GM18502 (cell line): ENCODE measurements around the gene LMNB1.

ENCODE experiments used
- ATAC-seq: cut with Tn5 transposase; IDR thresholded peaks from one replicate; pipeline ENCODE4 v1.9.1; 2021; ENCODE audit warnings: mild to moderate bottlenecking; ENCODE audit not compliant: unreplicated experiment, poor library complexity

LMNB1 gene

DNA sequence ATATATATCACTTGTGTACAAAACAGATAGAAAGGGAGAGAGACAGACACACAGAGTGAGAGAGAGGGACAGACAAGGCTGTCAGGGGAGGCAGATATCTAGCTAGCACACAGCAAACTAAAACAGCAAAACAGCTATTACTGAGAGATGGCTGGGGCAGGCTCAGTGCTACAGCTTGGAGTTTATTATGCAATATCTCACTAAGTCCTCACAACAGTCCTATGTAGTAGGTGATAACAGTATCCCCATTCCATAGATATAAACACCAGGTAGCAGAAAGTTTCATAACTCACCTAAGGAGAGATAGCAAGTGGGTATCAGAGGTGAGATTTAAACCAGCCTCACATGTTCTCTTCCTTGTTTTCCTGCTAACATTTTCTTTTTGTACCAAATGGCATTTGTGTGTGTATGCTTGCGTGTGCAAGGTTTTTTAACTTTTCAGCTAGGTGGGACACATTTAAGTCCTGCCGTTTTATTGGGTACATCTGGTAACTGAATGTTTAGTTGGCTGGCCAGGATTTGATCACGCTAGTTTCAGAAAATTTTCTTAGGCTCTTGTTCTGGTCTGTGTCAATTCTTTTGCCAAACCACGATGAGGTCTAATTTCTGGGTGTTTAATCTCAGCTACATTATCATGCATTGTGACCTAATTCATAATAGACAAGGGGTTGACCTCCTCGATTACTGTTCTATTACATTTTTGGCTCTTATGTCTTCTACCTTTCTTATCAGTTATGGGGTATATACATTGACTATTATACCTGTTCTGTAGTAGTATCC, 105.1 kb downstream of the LMNB1 start:
- no peak for ATAC-seq

- ATAC-seq, result no peak
These were observed 106.8 kb downstream of the LMNB1 start for GRCh38 chr5:126883564-126884245.

DNA sequence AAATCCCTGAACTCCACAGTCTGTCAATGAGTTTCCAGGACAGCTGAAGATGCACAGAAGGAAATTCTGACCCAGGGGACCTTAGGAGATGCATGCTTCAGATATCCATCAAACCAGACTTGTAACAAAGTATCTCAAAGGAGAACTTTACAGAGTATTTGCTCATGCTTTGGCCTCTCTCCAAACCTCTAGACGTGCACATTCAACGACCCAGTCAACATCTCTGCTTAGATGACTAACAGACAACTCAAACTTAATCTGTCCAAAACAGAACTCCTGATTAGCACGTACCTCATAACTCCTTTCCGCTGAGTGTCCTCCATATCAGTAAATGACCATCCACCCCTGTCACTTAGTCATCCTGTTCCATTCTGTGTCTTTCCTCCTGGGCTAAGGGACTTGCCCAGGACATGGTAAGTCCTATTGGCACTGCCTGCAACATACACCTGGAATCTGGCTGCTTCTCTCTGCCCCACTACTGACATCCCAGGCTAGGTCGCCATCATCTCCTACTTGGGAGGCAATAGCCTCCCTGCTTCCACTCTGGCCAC, 107.4 kb downstream of the LMNB1 start:
- no peak for ATAC-seq
